ENCODE results near the gene TMEM163.
"Not testable (repeated sequence)": the region's sequence is repeated elsewhere in the genome, so short reads cannot be mapped to it uniquely, and the experiment has no call there.

The TMEM163 gene

DNA sequence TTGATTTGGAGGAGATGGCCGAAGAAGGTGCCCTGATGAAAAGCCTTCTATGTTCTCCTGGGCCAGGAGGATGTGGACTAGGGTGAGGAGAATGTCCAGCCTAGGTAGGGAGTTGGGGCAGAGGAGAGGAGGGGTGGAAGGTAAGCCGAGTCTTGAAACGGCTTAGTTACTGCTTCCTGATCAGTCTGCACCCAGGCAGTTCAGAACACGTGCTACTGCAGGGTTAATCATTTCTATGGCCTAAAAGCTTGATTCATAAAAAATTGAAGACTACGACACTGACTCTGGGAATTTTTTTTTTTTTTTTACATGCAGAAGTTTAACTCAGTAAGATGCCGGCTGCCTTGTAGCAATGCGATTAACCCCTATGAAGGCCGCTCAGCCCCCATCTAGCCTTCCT, 125.3 kb downstream of the TMEM163 start:
- no peak overlapping the region for H3K4me3 ChIP-seq (ENCODE audit: low read depth, low read length)
- TF ChIP-seq, protein P1, sequence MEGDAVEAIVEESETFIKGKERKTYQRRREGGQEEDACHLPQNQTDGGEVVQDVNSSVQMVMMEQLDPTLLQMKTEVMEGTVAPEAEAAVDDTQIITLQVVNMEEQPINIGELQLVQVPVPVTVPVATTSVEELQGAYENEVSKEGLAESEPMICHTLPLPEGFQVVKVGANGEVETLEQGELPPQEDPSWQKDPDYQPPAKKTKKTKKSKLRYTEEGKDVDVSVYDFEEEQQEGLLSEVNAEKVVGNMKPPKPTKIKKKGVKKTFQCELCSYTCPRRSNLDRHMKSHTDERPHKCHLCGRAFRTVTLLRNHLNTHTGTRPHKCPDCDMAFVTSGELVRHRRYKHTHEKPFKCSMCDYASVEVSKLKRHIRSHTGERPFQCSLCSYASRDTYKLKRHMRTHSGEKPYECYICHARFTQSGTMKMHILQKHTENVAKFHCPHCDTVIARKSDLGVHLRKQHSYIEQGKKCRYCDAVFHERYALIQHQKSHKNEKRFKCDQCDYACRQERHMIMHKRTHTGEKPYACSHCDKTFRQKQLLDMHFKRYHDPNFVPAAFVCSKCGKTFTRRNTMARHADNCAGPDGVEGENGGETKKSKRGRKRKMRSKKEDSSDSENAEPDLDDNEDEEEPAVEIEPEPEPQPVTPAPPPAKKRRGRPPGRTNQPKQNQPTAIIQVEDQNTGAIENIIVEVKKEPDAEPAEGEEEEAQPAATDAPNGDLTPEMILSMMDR (IDR thresholded peaks at IDR 0.05; ENCODE audit: low read depth, low read length), result no peak
- no peak for TF ChIP-seq MYC (IDR thresholded peaks at IDR 0.05; ENCODE audit: low read depth, low read length)
- TF ChIP-seq MAX (IDR thresholded peaks at IDR 0.05; ENCODE audit: low read depth, low read length), result no peak
- TF ChIP-seq POLR2A (IDR thresholded peaks at IDR 0.05; ENCODE audit: extremely low read depth, insufficient read length), result no peak
- no peak for DNase-seq (ENCODE audit: low read depth)

- no peak overlapping the region for H3K4me3 ChIP-seq (ENCODE audit: low read depth, low read length)
- TF ChIP-seq MAX (IDR thresholded peaks at IDR 0.05; ENCODE audit: low read depth, low read length), result no peak
- TF ChIP-seq MYC (IDR thresholded peaks at IDR 0.05; ENCODE audit: low read depth, low read length), result no peak
- TF ChIP-seq, protein P1 (IDR thresholded peaks at IDR 0.05; ENCODE audit: low read depth, low read length), result no peak
- TF ChIP-seq POLR2A (IDR thresholded peaks at IDR 0.05; ENCODE audit: extremely low read depth, insufficient read length), result no peak
- no peak for DNase-seq (ENCODE audit: low read depth)
Measured at GRCh38 chr2:134592377-134592776, 126.4 kb downstream of the TMEM163 start.

GRCh38 chr2:134591526-134591925, 127.3 kb downstream of the TMEM163 start:
- no peak for DNase-seq (ENCODE audit: low read depth)
- H3K4me3 ChIP-seq (ENCODE audit: low read depth, low read length), result no peak overlapping the region
- TF ChIP-seq POLR2A (IDR thresholded peaks at IDR 0.05; ENCODE audit: extremely low read depth, insufficient read length), result no peak
- TF ChIP-seq, protein P1 (IDR thresholded peaks at IDR 0.05; ENCODE audit: low read depth, low read length), result no peak
- no peak for TF ChIP-seq MYC (IDR thresholded peaks at IDR 0.05; ENCODE audit: low read depth, low read length)
- TF ChIP-seq MAX (IDR thresholded peaks at IDR 0.05; ENCODE audit: low read depth, low read length), result no peak

DNA sequence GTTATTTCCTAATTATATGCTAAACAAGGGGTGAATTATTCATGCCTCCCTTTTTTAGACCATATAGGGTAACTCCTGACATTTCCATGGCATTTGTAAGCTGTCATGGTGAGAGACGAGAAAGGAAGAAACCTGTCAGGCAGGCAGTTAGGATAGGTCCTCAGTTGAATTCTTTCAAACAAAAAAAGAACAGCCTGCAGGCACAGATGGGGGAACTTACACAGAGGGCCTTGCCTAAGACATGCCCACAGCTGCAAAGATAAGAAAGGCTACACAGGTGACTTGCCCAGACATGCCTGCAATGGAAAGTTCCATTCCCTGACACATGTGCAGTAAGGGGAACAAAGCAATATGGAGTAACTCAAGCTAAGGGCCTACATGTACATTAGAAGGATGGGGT, 128.1 kb downstream of the TMEM163 start:
- DNase-seq (ENCODE audit: low read depth), result no peak
- H3K4me3 ChIP-seq (ENCODE audit: low read depth, low read length), result no peak overlapping the region
- no peak for TF ChIP-seq POLR2A (IDR thresholded peaks at IDR 0.05; ENCODE audit: extremely low read depth, insufficient read length)
- TF ChIP-seq, protein P1 (IDR thresholded peaks at IDR 0.05; ENCODE audit: low read depth, low read length), result no peak

DNA sequence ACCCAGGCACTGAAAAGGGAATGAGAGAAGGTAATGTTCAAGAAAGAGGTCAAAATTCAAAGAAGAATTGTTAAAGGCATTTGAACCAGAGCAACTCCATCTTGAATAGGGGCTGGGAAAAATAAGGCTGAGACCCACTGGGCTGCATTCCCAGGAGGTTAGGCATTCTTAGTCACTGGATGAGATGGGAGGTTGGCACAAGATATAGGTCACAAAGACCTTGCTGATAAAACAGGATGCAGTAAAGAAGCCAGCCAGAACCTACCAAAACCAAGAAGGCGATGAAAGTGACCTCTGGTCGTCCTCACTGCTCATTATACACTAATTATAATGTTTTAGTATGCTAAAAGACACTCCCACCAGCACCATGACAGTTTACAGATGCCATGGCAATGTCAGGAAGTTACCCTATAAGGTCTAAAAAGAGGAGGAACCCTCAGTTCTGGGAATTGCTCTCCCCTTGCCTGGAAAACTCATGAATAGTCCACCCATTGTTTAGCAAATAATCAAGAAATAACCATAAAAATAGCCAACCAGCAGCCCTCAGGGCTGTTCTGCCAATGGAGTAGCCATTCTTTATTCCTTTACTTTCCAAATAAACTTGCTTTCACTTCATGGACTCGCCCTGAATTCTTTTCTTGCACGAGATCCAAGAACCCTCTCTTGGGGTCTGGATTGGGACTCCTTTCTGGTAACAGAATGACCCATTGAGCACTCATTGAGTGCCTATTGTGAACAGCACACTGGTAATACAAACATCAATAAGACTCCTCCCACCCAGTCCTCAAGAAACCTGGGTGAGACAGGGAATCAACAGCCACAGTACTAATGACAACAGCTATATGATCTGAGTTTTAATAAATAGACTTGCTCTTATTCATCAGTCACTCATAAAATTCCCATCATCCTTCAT, 129.4 kb downstream of the TMEM163 start:
- DNase-seq (ENCODE audit: low read depth); H3K4me3 ChIP-seq (ENCODE audit: low read depth, low read length): not testable (repeated sequence)

DNA sequence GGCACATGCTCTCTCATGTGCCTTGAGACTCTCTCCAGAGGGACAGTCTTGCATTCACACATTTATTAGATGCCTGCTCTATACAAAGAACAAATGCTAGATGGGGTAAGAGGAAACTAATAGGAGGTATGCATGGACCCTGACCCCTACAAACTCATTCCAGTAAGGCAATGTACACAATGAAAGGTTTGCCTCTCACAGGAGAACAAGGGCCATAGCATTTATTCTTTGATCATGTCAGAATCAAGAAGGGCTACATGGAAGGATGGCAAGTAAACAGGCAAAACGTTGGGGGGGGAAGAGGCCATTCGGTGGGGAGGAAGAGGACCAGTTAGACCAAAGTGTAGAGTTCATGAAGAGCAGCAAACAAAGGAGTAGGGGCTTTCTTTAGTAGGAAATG, 130.2 kb downstream of the TMEM163 start:
- no peak overlapping the region for H3K4me3 ChIP-seq (ENCODE audit: low read depth, low read length)
- TF ChIP-seq MAX (IDR thresholded peaks at IDR 0.05; ENCODE audit: low read depth, low read length) (no peak), POLR2A (IDR thresholded peaks at IDR 0.05; ENCODE audit: extremely low read depth, insufficient read length) (no peak), MYC (IDR thresholded peaks at IDR 0.05; ENCODE audit: low read depth, low read length) (no peak)
- TF ChIP-seq, protein P1 (IDR thresholded peaks at IDR 0.05; ENCODE audit: low read depth, low read length), result no peak
- no peak for DNase-seq (ENCODE audit: low read depth)

Data from NB4 (cell line).